SK-N-SH treated with all-trans-retinoic acid at 6 μM for 48 hours (cell line): ENCODE results near the gene COG2.
"Not testable (repeated sequence)": the region's sequence is repeated elsewhere in the genome, so short reads cannot be mapped to it uniquely, and the experiment has no call there.

Experiments used
- ATAC-seq: fragments of 200-7000 bp; cut with Tn5 transposase; 3 replicates; pipeline ENCODE4 v1.9.1; 2020; ENCODE audit warnings: mild to moderate bottlenecking, moderate library complexity
- ARNTL ChIP-seq: fragments of 450-650 bp; formaldehyde crosslinking; IDR thresholded peaks from 2 replicates; pipeline ENCODE4 v1.5.0; 2020; ENCODE audit warnings: low read depth, mild to moderate bottlenecking, moderate library complexity, borderline replicate concordance
- BACH2 ChIP-seq: fragments of 250-450 bp; sonication (Bioruptor Pico); IDR thresholded peaks from 2 replicates; pipeline ENCODE4 v1.9.0; 2021; ENCODE audit warnings: mild to moderate bottlenecking, borderline replicate concordance
- CREB5 ChIP-seq: fragments of 250-450 bp; sonication (Bioruptor Pico); IDR thresholded peaks from 2 replicates; pipeline ENCODE4 v1.5.1; 2020; ENCODE audit warnings: low read depth, mild to moderate bottlenecking, moderate library complexity
- CSDC2 ChIP-seq: fragments of 250-450 bp; sonication (Bioruptor Pico); IDR thresholded peaks from 2 replicates; pipeline ENCODE4 v1.5.0; 2020; ENCODE audit warnings: mild to moderate bottlenecking, moderate library complexity
- CSRNP3 ChIP-seq: fragments of 250-450 bp; sonication (Bioruptor Pico); IDR thresholded peaks from 2 replicates; pipeline ENCODE4 v1.5.1; 2021; ENCODE audit warnings: mild to moderate bottlenecking, moderate library complexity
- ESRRG ChIP-seq: fragments of 250-450 bp; sonication (Bioruptor Pico); IDR thresholded peaks from 2 replicates; pipeline ENCODE4 v1.6.1; 2021; ENCODE audit warnings: mild to moderate bottlenecking
- GLIS3 ChIP-seq: fragments of 250-450 bp; sonication (Bioruptor Pico); IDR thresholded peaks from 2 replicates; pipeline ENCODE4 v1.5.0; 2020; ENCODE audit warnings: mild to moderate bottlenecking, moderate library complexity
- ISL1 ChIP-seq: fragments of 250-450 bp; sonication (Bioruptor Pico); IDR thresholded peaks from 2 replicates; pipeline ENCODE4 v2.1.2; 2022; ENCODE audit warnings: mild to moderate bottlenecking, moderate library complexity
- OSR1 ChIP-seq: fragments of 250-450 bp; sonication (Bioruptor Pico); IDR thresholded peaks from 2 replicates; pipeline ENCODE4 v1.8.0; 2022; ENCODE audit warnings: moderate library complexity, mild to moderate bottlenecking, inconsistent platforms
- POU6F1 ChIP-seq: fragments of 250-450 bp; sonication (Bioruptor Pico); IDR thresholded peaks from 2 replicates; pipeline ENCODE4 v1.8.0; 2021; ENCODE audit warnings: low read depth, mild to moderate bottlenecking, moderate library complexity, borderline replicate concordance
- PPARA ChIP-seq: fragments of 250-450 bp; sonication (Bioruptor Pico); IDR thresholded peaks from 2 replicates; pipeline ENCODE4 v1.5.0; 2020; ENCODE audit warnings: mild to moderate bottlenecking, borderline replicate concordance
- RARB ChIP-seq: fragments of 250-450 bp; sonication (Bioruptor Pico); IDR thresholded peaks from 2 replicates; pipeline ENCODE4 v1.8.0; 2021; ENCODE audit warnings: mild to moderate bottlenecking, moderate library complexity
- TCF4 ChIP-seq: fragments of 250-450 bp; sonication (Bioruptor Pico); IDR thresholded peaks from 2 replicates; pipeline ENCODE4 v1.8.0; 2021; ENCODE audit warnings: mild to moderate bottlenecking, moderate library complexity, borderline replicate concordance
- TOX ChIP-seq: fragments of 250-450 bp; sonication (Bioruptor Pico); IDR thresholded peaks from 2 replicates; pipeline ENCODE4 v1.8.0; 2021; ENCODE audit warnings: mild to moderate bottlenecking, moderate library complexity, borderline replicate concordance
- TSHZ2 ChIP-seq: fragments of 250-450 bp; sonication (Bioruptor Pico); IDR thresholded peaks from 2 replicates; pipeline ENCODE4 v1.5.0; 2020; ENCODE audit warnings: mild to moderate bottlenecking, moderate library complexity
- ZC3H10 ChIP-seq: fragments of 250-450 bp; sonication (Bioruptor Pico); IDR thresholded peaks from 2 replicates; pipeline ENCODE4 v1.5.1; 2021; ENCODE audit warnings: mild to moderate bottlenecking, moderate library complexity
- ZFP3 ChIP-seq: fragments of 250-450 bp; sonication (Bioruptor Pico); IDR thresholded peaks from 2 replicates; pipeline ENCODE4 v1.5.0; 2020; ENCODE audit warnings: mild to moderate bottlenecking, moderate library complexity
- ZFP30 ChIP-seq: fragments of 450-650 bp; formaldehyde crosslinking; IDR thresholded peaks from 2 replicates; pipeline ENCODE4 v1.5.0; 2022; ENCODE audit warnings: mild to moderate bottlenecking, moderate library complexity
- ZNF70 ChIP-seq: fragments of 450-650 bp; formaldehyde crosslinking; IDR thresholded peaks from 2 replicates; pipeline ENCODE4 v1.5.0; 2020; ENCODE audit warnings: mild to moderate bottlenecking, moderate library complexity
- ZNF8 ChIP-seq: fragments of 450-650 bp; formaldehyde crosslinking; IDR thresholded peaks from 2 replicates; pipeline ENCODE4 v1.5.0; 2020; ENCODE audit warnings: mild to moderate bottlenecking, moderate library complexity
- TF ChIP-seq, protein P1 (sequence below): fragments of 250-450 bp; sonication (Bioruptor Pico); IDR thresholded peaks from 2 replicates; pipeline ENCODE4 v1.8.0; 2020; ENCODE audit warnings: mild to moderate bottlenecking, moderate library complexity, borderline replicate concordance

COG2 gene

DNA sequence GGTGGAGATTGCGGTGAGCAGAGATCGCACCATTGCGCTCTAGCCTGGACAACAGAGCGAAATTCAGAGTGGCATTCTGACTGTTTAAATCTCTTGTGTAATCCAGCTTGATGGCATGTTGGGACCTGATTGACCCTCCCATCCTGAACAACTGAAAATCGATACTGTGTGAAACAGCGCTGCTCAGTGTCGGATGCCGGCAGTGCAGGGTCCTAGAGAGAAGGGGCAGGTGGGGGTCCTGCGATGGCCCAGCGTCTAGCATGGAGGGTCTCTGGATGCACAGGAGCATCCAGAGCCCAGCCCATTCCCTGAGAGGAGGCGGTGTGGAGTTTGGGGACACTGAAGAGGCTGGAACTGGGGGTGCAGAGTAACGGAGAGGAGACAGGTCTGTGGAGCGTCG lies 55.8 kb downstream of the COG2 start (continued):
- no peak for TF ChIP-seq CSRNP3 (CRISPR knock-in tag)

- ATAC-seq = not testable (repeated sequence)
Observed at GRCh38 chr1:230698964-230699363, 56.7 kb downstream of the COG2 start.

DNA sequence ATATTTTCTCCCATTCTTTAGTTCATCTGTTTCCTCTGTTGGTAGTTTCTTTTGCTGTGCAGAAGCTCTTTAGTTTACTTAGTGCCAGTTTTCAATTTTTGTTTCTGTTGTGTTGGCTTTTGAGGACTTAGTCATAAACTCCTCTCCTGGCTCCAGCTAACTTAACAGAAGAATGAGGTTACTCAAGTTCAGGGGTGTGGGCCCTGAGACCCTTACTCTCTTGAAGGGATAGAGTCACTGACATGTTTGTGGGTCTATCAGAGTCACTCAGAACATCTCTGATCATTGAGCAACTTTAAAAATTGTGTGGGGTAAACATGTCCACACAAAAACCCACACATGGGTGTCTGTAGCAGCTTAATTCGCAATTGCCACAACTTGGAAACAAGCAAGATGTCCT lies 57.4 kb downstream of the COG2 start:
- TF ChIP-seq GLIS3 (CRISPR knock-in tag) (no peak), ZFP3 (no peak)
- ATAC-seq = no peak

- ATAC-seq = no peak
- no peak for TF ChIP-seq CSRNP3 (CRISPR knock-in tag)
- no peak for TF ChIP-seq TCF4 (CRISPR knock-in tag)
- no peak for TF ChIP-seq CREB5 (CRISPR knock-in tag)
- no peak for TF ChIP-seq ESRRG (CRISPR knock-in tag)
- no peak for TF ChIP-seq ZFP3
- no peak for TF ChIP-seq ARNTL (CRISPR knock-in tag)
- TF ChIP-seq PPARA (CRISPR knock-in tag) = no peak
- TF ChIP-seq ZNF8 (CRISPR knock-in tag) = no peak
- no peak for TF ChIP-seq GLIS3 (CRISPR knock-in tag)
Observed at GRCh38 chr1:230700132-230700531, 57.9 kb downstream of the COG2 start.

- no peak for ATAC-seq
- TF ChIP-seq TSHZ2 (CRISPR knock-in tag) (no peak), ARNTL (CRISPR knock-in tag) (no peak), ZNF8 (CRISPR knock-in tag) (no peak), ZFP3 (no peak), CSDC2 (CRISPR knock-in tag) (no peak), ZNF70 (CRISPR knock-in tag) (no peak), POU6F1 (CRISPR knock-in tag) (no peak), ESRRG (CRISPR knock-in tag) (no peak), OSR1 (CRISPR knock-in tag) (no peak), BACH2 (no peak), CSRNP3 (CRISPR knock-in tag) (no peak), ZC3H10 (CRISPR knock-in tag) (no peak), PPARA (CRISPR knock-in tag) (no peak), ZFP30 (CRISPR knock-in tag) (no peak), TOX (CRISPR knock-in tag) (no peak), RARB (no peak), CREB5 (CRISPR knock-in tag) (no peak), ISL1 (CRISPR knock-in tag) (no peak)
- TF ChIP-seq, protein P1, sequence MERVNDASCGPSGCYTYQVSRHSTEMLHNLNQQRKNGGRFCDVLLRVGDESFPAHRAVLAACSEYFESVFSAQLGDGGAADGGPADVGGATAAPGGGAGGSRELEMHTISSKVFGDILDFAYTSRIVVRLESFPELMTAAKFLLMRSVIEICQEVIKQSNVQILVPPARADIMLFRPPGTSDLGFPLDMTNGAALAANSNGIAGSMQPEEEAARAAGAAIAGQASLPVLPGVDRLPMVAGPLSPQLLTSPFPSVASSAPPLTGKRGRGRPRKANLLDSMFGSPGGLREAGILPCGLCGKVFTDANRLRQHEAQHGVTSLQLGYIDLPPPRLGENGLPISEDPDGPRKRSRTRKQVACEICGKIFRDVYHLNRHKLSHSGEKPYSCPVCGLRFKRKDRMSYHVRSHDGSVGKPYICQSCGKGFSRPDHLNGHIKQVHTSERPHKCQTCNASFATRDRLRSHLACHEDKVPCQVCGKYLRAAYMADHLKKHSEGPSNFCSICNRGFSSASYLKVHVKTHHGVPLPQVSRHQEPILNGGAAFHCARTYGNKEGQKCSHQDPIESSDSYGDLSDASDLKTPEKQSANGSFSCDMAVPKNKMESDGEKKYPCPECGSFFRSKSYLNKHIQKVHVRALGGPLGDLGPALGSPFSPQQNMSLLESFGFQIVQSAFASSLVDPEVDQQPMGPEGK (CRISPR knock-in tag) = no peak
Observed at GRCh38 chr1:230701434-230701833, 59.2 kb downstream of the COG2 start.
